HG03064 (cell line): ENCODE data around the gene ADD1.
"Not testable (repeated sequence)": the region's sequence is repeated elsewhere in the genome, so short reads cannot be mapped to it uniquely, and the experiment has no call there.

Experiments used
- ATAC-seq: cut with Tn5 transposase; IDR thresholded peaks from one replicate; pipeline ENCODE4 v1.9.1; 2021; ENCODE audit warnings: low read depth; ENCODE audit not compliant: unreplicated experiment

ADD1 gene

DNA sequence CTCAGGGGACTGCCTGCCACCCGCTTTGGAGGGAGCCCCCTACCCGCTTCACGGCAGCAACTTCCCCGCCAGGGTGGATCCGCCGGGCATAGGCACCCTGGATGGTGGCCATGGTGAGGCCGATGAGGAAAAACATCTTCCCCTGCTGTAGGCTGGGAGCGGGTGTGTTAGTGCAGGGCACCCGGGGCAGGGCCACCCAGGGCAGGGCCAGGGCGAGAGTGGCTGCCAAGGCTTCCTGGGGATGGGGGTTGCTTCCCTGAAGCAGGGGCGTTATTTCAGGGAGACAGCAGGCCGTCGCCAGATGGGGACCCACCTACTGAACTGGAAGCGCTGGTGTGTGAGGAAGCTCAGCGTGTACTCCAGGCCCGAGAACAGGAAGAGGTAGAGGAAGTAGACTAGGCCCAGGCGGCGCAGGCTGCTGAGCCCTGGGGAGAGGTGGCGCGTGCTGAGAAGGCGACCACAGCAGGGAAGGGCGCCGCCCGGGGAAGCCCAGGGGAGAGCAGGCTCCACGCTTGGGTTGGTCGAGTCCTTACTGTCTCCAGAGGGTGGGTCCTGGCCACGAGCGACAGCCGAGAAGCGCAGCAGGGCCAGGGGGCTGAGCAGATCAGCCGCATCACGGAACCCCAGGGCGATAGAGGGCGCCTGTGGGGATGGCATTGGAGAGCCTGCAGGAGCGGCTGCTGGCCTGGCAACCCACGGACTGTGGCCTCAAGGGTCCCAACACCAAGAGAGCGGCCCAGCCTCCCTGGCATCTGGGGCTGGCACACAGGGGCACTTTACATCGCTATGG lies 88.1 kb downstream of the ADD1 start:
- peak; percentile 36 for ATAC-seq

DNA sequence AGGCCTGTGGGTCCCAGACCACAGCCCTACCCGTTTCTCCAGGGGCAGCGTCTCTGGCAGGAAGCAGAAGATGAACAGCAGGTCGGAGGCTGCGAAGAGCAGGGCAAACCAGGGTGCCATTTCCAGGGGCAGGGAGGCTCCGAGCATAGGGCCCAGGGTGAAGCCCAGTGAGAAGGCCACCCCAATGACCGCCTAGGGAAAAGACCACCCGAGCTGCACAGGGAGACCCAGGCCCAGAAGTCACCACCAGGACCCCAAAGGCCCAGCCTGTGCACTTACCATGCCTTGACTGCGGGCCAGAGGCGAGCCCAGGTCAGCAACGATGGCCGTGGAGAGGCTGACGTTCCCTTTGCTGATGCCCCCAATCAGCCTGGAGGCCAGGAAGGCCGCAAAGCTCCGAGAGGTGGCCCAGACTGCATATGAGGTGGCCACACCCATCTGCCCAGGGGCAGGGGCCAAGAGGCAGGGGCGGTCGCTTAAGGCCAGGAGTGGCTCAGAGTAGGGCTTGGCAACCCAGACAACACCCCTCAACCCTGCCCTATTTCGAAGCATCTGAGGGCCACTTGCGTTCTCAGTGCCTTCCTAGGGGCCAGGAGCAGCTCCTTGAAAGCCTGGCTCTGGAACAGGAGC lies 88.8 kb downstream of the ADD1 start:
- ATAC-seq, result no peak

DNA sequence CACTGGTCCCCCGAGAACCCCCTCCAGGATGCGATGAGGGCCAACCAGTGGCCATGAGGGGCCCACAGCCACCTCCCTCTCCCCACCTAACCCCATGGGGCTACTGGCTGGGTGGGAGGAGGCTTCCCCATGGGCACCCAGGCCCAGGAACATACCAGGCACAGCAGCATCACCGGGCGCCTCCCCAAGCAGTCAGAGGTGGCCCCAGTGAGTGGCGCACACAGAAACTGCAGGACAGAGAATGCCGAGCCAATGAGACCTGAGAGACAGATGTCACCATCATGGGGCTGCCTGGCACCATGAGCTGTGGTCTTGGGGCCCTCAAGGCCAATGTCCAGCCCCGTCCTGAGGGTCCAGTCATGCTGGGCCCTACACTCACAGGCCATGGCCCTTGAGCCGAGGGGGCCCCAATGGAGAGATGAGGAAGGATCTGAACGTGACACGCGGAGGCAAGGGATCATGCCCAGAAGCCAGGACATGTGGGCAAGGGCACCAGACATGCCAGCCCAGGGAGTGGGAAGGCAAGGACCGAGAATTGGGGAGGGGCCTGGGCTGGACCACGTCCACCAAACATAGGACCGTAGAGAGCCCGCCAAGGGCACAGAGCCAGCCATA lies 89.4 kb downstream of the ADD1 start:
- no peak for ATAC-seq

DNA sequence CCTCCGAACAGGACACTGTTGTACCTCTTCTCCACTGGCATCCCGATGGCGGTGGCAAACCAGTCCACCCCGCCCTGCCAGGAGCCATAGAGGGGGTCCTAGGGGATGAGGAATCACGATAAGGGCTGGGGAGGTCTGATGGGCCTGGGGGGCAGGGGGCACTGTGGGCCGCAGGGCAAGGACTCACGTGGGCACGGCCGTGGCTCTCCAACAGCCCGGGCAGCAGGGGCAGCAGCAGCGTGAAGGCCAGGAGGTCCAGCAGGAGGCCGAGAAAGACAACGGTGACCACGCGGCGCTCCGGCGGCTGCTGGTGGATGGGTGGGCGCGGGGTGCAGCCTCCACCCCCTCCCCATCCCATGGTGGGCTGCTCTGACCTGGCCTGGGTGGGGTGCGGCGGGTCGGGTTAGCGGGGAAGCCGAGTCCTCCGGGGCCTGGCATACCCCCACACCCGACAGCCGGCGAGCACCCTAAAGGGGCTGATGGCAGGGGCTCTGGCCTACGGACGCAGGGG lies 90.0 kb downstream of the ADD1 start:
- no peak for ATAC-seq

DNA sequence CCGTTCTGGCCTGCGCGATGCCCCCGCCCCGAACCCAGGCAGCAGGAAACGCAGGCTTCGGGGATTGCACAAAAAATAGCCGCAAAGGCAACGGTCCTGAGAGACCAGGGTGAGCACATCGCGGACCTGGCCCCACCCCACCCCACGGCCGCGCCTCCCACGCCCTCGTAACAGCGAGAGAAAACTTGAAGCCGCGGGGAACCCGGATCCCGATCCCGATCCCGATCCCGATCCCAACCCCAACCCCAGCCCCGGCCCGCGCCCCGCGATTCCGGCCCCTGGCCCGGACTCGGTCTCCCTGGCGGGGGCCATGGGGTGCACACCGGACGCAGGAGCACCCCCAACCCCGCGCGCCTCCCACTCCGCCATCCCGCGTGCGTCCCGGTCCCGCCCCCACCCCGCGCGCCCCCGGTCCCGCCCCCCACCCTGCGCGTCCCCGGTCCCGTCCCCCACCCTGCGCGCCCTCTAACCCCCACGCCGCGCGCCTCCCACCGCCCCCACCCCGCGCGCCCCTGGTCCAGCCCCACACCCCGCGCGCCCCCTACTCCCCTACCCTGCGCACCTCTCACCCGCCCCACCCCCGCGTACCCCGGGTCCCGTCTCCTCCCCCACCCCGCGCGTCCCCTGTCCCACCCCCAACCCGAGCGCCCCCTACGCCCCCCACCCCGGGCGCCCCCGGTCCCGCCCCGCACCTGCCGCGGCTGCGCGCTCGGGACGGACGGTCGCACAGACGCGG lies 90.6 kb downstream of the ADD1 start:
- ATAC-seq, result no peak

DNA sequence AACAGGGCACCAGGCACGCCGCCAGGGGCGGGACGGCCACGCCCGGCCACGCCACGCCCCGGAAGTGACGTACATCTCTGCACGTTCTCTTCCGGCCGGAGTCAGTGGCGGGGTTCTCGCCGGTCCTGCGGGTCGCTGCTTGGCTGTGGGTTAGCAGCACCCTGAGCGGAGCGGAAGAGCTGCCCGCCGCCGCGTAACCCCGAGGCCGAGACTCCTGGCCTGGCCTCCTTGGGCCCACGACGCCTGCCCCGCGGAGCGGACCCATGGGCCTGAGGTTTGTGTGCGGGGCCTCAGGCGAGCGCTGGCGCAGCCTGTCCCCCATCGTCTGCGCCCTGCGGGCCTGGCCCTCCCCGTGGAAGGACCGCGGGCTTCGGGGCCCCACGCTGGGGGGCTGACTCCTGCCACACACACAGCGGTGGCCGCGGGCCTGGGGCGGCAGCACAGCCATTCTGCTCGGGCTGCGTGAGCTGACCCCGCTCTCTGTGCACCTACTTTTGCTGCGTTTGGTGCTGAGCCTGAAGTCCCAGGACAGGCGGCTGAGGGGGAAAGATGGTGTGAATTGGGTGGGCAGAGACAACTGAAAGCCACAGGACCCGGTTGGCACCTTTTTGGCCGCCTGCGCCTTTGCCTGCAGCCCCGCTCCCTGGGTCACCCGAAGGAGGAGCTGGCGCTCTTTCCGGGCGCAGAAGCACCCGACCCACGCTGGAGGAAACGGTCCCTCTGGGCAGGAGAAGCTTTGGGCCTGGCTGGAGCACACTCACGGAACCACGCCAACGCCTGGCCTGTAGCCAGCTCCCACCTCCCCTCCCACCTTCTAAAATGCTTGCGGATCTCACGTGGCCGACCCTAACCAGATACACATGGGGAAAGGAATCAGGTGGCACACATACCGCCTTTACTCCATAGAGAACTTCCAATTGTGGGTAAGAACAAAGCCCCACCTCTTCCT lies 91.4 kb downstream of the ADD1 start:
- peak; percentile 32 for ATAC-seq

DNA sequence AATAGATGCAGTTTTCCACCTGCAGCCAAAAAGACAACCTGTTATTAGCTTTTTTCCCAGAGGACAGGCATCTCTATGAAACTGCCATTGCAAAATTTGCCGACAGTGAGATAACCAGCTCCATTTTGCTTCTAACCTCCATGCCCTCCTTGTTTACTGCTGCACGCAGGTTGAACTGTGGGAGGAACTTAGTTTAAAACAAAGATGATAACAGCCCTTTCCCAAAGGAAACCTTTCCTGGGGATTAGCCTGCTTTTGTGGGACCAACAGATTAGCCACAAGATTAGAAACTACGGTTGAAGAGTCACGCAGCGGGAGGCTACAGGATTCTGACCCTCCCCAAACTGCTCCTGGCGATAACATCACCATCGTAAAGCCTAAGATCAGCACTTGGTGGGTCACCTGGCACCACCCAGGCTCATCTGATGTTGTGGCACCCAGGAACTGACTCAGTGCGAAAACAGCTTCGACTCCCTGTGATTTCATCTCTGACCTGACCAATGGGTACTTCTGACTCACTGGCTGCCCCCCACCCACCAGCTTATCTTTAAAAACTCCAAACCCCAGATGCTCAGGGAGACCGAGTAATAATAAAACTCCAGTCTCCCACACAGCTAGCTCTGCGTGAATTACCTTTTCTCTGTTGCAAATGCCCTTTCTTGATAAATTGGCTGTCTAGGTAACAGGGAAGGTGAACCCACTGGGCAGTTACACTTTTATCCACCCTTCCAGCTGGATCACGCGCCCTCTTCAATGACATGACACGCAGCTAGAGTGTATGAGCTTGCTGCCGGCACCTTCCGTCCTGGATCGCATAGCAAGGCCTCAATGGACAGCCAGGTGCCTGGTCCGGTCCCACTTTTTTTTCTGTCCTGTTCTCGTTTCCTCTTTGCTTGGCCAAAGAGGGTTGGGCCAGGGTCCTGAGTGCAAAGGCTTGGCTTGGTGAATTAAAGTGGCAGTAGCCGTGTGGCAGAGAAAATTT lies 92.4 kb downstream of the ADD1 start:
- ATAC-seq, result no peak

DNA sequence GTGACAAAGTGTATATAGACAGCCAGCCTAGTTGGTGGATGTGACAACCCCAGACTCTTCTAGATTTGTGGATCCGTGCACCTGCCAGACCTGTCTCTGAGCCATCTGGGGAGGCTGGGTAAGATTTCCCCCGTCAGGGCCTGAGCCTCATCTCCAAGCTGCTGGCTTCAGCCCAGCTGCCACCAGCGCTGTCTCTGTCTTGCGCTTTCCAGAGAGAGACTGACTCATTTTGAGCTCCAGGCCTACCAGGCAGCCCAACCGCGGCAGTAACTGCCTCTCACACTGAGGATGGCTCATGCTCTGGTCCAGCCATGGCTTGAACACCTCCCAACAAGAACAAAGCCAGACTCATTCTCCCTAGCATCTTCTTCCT lies 93.1 kb downstream of the ADD1 start:
- ATAC-seq, result no peak

DNA sequence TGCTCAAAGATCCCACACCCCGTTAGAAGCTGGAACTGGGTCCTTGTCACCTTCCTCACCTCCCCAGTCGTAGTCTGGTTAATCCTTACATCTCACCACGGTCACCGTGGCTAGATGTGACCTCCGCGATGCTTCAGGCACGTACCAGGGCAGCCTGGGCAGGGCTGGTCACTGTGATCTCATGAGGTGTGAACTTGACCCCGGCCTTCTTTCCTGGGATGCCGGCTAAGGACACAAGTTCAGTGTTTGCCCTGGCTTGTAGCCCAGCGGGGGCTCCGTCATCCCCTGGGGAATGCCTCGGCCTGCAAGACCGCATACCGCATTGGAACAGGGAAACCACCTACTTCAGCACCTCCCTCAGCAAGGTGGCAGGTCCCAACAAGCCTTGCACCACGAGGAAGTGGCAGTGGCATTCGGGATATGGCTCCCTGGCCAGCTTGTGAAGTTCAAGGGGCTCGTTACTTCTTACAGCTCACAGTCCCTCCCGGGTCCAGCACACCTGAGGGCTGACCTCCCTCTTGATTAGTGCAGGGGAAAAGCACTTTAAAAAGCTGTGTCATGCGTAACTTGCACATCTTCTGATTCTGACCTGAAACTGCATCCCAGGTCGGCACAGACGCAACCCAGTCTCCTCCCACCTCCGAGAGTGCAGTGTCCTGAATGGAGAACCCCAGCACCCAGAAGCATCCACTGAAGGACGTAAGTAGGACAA lies 93.7 kb downstream of the ADD1 start:
- no peak for ATAC-seq

DNA sequence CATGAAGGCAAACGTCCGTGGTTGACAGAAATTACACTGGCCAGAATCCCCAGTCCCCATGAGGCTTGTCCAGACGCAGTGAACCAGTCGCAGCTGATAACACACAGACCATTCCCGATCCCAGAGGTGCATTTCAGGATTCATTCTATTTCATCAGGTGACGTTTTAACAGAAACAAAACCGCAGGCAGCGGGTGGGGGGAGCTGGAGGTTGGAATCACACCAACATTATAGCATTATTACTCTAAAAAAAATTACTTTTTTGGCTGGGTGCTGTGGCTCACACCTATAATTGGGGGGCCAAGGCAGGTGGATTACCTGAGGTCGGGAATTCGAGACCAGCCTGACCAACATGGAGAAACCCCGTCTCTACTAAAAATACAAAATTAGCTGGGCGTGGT lies 94.3 kb downstream of the ADD1 start:
- ATAC-seq, result no peak

DNA sequence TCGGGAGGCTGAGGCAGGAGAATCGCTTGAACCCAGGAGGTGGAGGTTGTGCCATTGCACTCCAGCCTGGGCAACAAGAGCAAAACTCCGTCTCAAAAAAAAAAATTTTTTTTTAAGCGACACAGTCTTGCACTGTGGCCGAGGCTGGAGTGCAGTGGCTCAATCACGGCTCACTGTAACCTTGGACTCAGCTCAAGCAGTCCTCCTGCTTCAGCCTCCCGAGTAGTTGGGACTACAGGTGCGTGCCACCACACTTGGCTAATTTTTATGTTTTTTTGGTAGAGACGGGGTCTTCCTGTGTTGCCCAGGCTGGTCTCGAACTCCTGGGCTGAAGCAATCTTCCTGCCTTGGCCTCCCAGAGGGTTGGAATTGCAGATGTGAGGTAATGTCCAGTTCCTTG lies 94.8 kb downstream of the ADD1 start:
- not testable (repeated sequence) for ATAC-seq

DNA sequence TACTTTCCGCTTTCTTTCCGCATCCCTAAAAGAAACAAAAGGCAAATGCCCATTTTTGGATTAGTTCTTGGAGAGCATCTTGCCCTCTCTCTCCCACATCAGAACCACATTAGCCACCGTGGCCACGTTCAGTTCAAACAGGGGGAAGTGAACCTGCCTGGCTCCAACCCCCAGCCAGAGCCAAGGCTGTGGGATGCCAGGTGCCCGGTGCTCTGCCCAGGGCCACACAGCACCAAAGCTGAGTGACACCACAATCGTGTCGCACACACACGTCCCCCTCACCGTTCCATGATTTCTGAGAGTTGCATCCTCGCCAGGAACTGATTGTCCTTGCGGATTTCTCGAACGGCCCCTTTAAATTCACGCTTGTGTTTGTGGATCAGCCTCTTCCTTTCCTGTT lies 95.3 kb downstream of the ADD1 start:
- ATAC-seq, result no peak

DNA sequence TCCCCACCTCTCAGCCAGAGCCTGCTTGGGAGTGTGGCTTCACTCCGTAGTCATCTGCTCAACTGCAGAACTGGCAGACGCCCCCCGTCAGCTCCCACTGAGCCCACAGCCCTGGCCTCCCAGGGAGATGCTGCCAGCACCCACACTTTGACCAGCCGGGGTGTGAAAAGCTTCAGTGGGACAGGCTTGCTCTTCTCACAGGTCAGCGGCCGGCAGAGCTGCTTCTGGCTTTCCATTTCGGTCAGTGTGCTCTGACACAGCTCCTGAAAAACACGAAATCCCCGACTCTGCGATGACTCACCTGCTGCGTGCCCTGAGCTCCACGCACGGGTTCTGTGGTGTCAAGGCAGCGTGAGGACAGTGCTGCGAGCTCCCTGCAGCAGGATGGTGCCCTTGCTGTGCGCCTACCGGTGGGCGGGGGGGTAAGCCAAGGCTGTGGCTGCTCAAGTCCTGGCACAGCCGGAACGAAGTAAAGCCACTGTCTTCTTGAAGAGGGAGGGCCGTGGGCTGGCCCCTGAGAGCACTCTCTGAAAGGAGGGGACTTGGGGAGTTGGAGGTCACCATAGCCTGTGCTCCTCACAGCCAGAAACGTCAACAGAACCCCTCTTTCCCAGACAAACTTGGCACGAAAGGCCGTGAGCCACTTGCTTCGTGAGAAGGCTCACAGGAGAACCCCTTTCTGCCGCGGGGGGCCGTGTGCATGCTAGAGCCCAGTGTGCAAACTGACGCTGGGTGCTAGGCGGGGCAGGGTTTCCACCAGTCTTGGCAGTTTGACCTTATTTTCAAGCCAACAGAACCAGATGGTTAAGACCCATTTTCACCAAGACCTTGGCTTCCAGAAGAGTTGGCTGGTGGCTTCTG lies 96.0 kb downstream of the ADD1 start:
- ATAC-seq, result no peak

DNA sequence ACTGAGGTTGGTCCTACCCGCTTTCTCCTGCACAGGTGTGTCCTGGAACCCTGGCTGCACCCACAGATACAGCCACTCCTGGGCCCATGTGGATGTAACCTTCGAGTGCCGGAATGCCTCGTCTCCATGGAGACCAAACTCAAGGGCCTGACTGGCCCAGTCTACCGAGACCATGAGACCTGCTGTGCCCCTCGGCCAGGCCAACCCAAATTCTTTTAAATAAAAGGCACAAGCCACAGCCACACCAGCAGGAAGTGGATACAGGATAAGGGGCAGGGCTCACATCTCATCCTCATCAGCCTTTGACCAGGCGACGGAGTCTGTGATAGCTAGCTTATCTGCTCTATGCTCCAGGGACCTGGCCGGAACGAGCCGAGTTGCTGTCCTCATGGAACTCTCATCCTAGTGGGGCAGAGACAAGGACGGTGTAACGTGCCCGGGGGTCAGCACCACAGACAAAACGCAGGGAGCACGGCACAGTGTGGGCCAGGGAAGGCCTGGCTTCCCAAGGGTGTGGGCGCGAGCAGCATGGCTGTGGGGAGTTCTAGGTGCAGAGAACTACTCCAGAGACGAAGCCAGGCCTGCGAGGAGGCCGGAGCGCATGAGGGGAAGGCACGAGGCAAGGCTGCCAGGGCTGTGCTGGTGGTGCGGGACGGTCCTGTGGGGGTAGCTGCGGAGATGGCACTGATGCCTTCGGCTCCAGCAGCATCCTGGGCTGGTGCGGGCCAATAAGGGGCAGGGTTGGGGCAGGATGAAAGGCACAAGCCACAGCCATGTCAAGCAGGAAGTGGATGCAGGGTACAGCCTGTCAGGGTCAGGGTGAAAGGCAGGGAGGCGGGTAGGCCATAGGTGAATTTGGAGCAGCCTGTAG lies 96.9 kb downstream of the ADD1 start:
- no peak for ATAC-seq

DNA sequence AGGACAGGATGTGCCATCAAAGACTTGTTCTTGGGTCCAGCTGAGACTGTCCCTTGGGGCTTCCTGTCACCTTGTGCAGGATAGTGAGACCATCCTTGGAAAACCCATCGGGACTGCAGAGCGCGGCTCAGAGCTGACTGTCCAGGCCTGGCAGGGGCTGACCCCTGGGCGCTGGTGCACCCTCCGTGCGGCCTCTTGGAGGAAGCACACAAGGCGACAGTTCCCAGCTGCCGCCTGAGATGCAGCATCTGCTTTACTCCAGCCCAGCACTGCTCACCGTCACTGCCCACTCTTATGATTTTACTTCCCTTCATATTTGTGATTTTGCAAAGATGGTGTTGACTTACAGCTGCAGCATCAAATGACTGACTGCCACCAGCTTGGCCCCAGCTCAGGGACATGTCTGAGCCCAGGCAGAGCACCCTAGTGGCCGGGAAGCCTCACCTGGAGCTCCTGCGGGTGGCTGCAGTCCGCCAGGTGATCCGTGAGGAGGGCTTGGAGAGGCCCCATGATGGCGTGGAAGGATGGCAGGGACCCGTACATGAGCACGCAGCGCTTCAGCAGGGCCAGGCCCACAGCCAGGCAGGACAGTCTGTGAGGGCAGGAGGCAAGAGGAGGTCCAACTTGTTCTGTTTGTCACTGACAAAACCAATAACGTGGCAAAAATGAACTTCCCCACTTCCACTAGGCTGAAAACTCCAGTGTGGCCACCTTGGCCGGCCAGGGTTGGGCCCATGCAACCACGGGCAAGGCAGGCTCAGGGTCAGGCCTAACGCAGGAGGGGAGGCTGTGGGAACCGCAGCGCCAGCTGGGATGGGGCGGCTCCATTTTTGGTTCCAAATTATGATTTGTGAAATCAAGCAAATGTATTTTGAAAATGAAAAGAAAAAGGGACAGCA lies 97.7 kb downstream of the ADD1 start:
- ATAC-seq, result no peak
